Measurements from ENCODE around the gene NR6A1.

DNA sequence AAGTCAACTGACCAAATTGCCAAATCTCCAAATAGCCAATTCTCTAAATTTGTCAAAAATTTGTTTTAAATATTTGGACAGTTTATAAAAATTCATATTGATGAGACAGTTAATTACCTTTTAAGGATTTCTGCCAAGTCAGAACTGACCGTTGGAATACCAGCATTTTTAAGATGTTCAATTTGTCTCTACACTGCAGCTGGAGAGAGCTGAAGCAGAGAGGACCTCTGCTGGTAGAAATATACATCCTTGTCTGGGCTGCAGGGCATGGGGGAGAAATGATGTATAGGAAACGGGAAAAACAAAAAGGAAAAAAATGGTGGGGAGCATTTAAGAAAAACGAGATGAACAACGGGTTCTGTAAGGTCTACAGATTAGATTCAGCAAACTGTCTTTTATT is 16.8 kb downstream of the NR6A1 start:
- TF ChIP-seq EZH2 (IDR thresholded peaks at IDR 0.05; ENCODE audit: borderline replicate concordance, insufficient read depth, low read length, poor library complexity, severe bottlenecking): no peak
- peak; percentile 45 for TF ChIP-seq CTCF (IDR thresholded peaks at IDR 0.05; ENCODE audit: poor library complexity, severe bottlenecking)
- TF ChIP-seq, protein P1, sequence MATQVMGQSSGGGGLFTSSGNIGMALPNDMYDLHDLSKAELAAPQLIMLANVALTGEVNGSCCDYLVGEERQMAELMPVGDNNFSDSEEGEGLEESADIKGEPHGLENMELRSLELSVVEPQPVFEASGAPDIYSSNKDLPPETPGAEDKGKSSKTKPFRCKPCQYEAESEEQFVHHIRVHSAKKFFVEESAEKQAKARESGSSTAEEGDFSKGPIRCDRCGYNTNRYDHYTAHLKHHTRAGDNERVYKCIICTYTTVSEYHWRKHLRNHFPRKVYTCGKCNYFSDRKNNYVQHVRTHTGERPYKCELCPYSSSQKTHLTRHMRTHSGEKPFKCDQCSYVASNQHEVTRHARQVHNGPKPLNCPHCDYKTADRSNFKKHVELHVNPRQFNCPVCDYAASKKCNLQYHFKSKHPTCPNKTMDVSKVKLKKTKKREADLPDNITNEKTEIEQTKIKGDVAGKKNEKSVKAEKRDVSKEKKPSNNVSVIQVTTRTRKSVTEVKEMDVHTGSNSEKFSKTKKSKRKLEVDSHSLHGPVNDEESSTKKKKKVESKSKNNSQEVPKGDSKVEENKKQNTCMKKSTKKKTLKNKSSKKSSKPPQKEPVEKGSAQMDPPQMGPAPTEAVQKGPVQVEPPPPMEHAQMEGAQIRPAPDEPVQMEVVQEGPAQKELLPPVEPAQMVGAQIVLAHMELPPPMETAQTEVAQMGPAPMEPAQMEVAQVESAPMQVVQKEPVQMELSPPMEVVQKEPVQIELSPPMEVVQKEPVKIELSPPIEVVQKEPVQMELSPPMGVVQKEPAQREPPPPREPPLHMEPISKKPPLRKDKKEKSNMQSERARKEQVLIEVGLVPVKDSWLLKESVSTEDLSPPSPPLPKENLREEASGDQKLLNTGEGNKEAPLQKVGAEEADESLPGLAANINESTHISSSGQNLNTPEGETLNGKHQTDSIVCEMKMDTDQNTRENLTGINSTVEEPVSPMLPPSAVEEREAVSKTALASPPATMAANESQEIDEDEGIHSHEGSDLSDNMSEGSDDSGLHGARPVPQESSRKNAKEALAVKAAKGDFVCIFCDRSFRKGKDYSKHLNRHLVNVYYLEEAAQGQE (IDR thresholded peaks at IDR 0.05; ENCODE audit: borderline replicate concordance): no peak
- TF ChIP-seq POLR2AphosphoS5 (IDR thresholded peaks at IDR 0.05): no peak
- no peak for TF ChIP-seq EP300 (conservative IDR thresholded peaks at IDR 0.05; ENCODE audit: poor library complexity, severe bottlenecking)
- no peak for TF ChIP-seq TAF1 (IDR thresholded peaks at IDR 0.05; ENCODE audit: low read depth)
- peak; percentile 42 for TF ChIP-seq RAD21 (conservative IDR thresholded peaks at IDR 0.05)
- TF ChIP-seq SMC3 (conservative IDR thresholded peaks at IDR 0.05; ENCODE audit: poor library complexity): no peak
- TF ChIP-seq MXI1 (conservative IDR thresholded peaks at IDR 0.05; ENCODE audit: poor library complexity, severe bottlenecking): no peak
